Activated CD4-positive, alpha-beta T cell treated with anti-CD3 and anti-CD28 coated beads, Interleukin-10, Interleukin-2, amounts not matched to agents 100 ng/mL and 50 ng/mL, durations not matched to agents 16 hours and 8 hours (primary cell): ENCODE data around the gene PLXNC1.

Source experiments
- DNase-seq: peaks from one replicate; pipeline ENCODE4 v3.0.0-alpha.2; 2020

Gene PLXNC1

GRCh38 chr12:94245631-94246383 is 97.4 kb downstream of the PLXNC1 start:
- DNase-seq, result no peak

GRCh38 chr12:94247246-94247645 is 98.9 kb downstream of the PLXNC1 start:
- no peak for DNase-seq

GRCh38 chr12:94248582-94248981 is 100.2 kb downstream of the PLXNC1 start:
- DNase-seq, result no peak

- DNase-seq, result no peak
Observed at GRCh38 chr12:94250130-94250529, 101.8 kb downstream of the PLXNC1 start.

- DNase-seq, result no peak
Observed at GRCh38 chr12:94254270-94254669, 105.9 kb downstream of the PLXNC1 start.

GRCh38 chr12:94255006-94255405 is 106.6 kb downstream of the PLXNC1 start:
- no peak for DNase-seq

GRCh38 chr12:94255428-94255827 is 107.1 kb downstream of the PLXNC1 start:
- no peak for DNase-seq

- peak; percentile 63 for DNase-seq
Observed at GRCh38 chr12:94258593-94258992, 110.2 kb downstream of the PLXNC1 start.

GRCh38 chr12:94260017-94260416 is 111.6 kb downstream of the PLXNC1 start:
- no peak for DNase-seq

GRCh38 chr12:94260717-94261116 is 112.3 kb downstream of the PLXNC1 start:
- DNase-seq, result no peak

- DNase-seq, result no peak
Observed at GRCh38 chr12:94261119-94261518, 112.7 kb downstream of the PLXNC1 start.

- no peak for DNase-seq
Observed at GRCh38 chr12:94261786-94262185, 113.4 kb downstream of the PLXNC1 start.

- peak; percentile 84 for DNase-seq
Observed at GRCh38 chr12:94262228-94263010, 114.0 kb downstream of the PLXNC1 start.

GRCh38 chr12:94263011-94263811 is 114.8 kb downstream of the PLXNC1 start:
- peak; percentile 71 for DNase-seq

GRCh38 chr12:94263905-94264561 is 115.7 kb downstream of the PLXNC1 start:
- no peak for DNase-seq

GRCh38 chr12:94264736-94265485 is 116.5 kb downstream of the PLXNC1 start:
- no peak for DNase-seq

GRCh38 chr12:94265539-94265938 is 117.2 kb downstream of the PLXNC1 start:
- no peak for DNase-seq

- no peak for DNase-seq
Observed at GRCh38 chr12:94265966-94266745, 117.8 kb downstream of the PLXNC1 start.

- no peak for DNase-seq
Observed at GRCh38 chr12:94266796-94267536, 118.6 kb downstream of the PLXNC1 start.

- DNase-seq, result no peak
Observed at GRCh38 chr12:94267537-94267872, 119.1 kb downstream of the PLXNC1 start.
